ENCODE results near the gene IKZF4. TPM values are rescaled to one million over a fixed set of nuclear protein-coding genes. Genes with fewer than 3 reads are reported as not detected.
A peak's percentile ranks its signal among the peaks of the same experiment; 100 is the strongest.
"Not testable (repeated sequence)": the region's sequence is repeated elsewhere in the genome, so short reads cannot be mapped to it uniquely, and the experiment has no call there.

IKZF4 gene
- total RNA-seq, 1 donor = 2.5 TPM

GRCh38 chr12:56062996-56063395, 42.2 kb downstream of the IKZF4 start:
- peaks cover 7% of the 10 kb centered on the region for H3K4me1 ChIP-seq (ENCODE audit: insufficient read depth, low read length)
- TF ChIP-seq CTCF (IDR thresholded peaks at IDR 0.05; ENCODE audit: extremely low read depth, low read depth, low read length) = no peak
- H2AFZ ChIP-seq (ENCODE audit: low read length) = no peak overlapping the region
- no peaks in the 10 kb centered on the region for H4K20me1 ChIP-seq (ENCODE audit: insufficient read depth, low read length)
- H3K9me3 ChIP-seq (ENCODE audit: low read depth, low read length) = no peaks in the 10 kb centered on the region
- no peaks in the 10 kb centered on the region for H3K36me3 ChIP-seq (ENCODE audit: insufficient read depth, low read length)
- DNase-seq (ENCODE audit: insufficient read length, low spot score, missing footprints) = peak; percentile 76
- no peak overlapping the region for H3K4me2 ChIP-seq (ENCODE audit: insufficient read depth, low read length)
- no peak overlapping the region for H3K4me3 ChIP-seq (ENCODE audit: insufficient read depth, low read length)
- H3K79me2 ChIP-seq (ENCODE audit: insufficient read depth, low read length) = no peaks in the 10 kb centered on the region
- H3K27ac ChIP-seq (ENCODE audit: low read depth, low read length) = peak overlapping the region; percentile 17
- H3K27me3 ChIP-seq (ENCODE audit: insufficient read depth, low read length) = no peaks in the 10 kb centered on the region

- no peak for TF ChIP-seq CTCF (IDR thresholded peaks at IDR 0.05; ENCODE audit: extremely low read depth, low read depth, low read length)
Measured at GRCh38 chr12:56071648-56072047, 50.8 kb downstream of the IKZF4 start.

GRCh38 chr12:56074396-56074795, 53.6 kb downstream of the IKZF4 start:
- Histone ChIP-seq H3K4me2 (ENCODE audit: insufficient read depth, low read length) (no peak overlapping the region), H4K20me1 (ENCODE audit: insufficient read depth, low read length) (no peaks in the 10 kb centered on the region), H3K9me3 (ENCODE audit: low read depth, low read length) (no peaks in the 10 kb centered on the region), H3K36me3 (ENCODE audit: insufficient read depth, low read length) (no peaks in the 10 kb centered on the region), H3K79me2 (ENCODE audit: insufficient read depth, low read length) (no peaks in the 10 kb centered on the region), H3K27ac (ENCODE audit: low read depth, low read length) (no peak overlapping the region), H3K27me3 (ENCODE audit: insufficient read depth, low read length) (no peaks in the 10 kb centered on the region), H3K4me3 (ENCODE audit: insufficient read depth, low read length) (no peak overlapping the region), H3K4me1 (ENCODE audit: insufficient read depth, low read length) (peaks cover 6% of the 10 kb centered on the region), H2AFZ (ENCODE audit: low read length) (no peak overlapping the region)
- DNase-seq (ENCODE audit: insufficient read length, low spot score, missing footprints) = peak; percentile 66
- TF ChIP-seq CTCF (IDR thresholded peaks at IDR 0.05; ENCODE audit: extremely low read depth, low read depth, low read length) = no peak

More at GRCh38 chr12:56071648-56072047, 50.8 kb downstream of the IKZF4 start:
- Histone ChIP-seq H3K27ac (ENCODE audit: low read depth, low read length) (no peak overlapping the region), H3K4me2 (ENCODE audit: insufficient read depth, low read length) (no peak overlapping the region), H3K36me3 (ENCODE audit: insufficient read depth, low read length) (no peaks in the 10 kb centered on the region), H3K79me2 (ENCODE audit: insufficient read depth, low read length) (no peaks in the 10 kb centered on the region), H2AFZ (ENCODE audit: low read length) (no peak overlapping the region), H3K4me1 (ENCODE audit: insufficient read depth, low read length) (peaks cover 5% of the 10 kb centered on the region), H3K27me3 (ENCODE audit: insufficient read depth, low read length) (no peaks in the 10 kb centered on the region), H3K4me3 (ENCODE audit: insufficient read depth, low read length) (no peak overlapping the region), H4K20me1 (ENCODE audit: insufficient read depth, low read length) (no peaks in the 10 kb centered on the region), H3K9me3 (ENCODE audit: low read depth, low read length) (no peaks in the 10 kb centered on the region)
- DNase-seq (ENCODE audit: insufficient read length, low spot score, missing footprints) = no peak

GRCh38 chr12:56077966-56078365, 57.1 kb downstream of the IKZF4 start:
- DNase-seq (ENCODE audit: insufficient read length, low spot score, missing footprints); H3K79me2 ChIP-seq (ENCODE audit: insufficient read depth, low read length); H2AFZ ChIP-seq (ENCODE audit: low read length); H3K4me2 ChIP-seq (ENCODE audit: insufficient read depth, low read length); H3K36me3 ChIP-seq (ENCODE audit: insufficient read depth, low read length); H4K20me1 ChIP-seq (ENCODE audit: insufficient read depth, low read length); H3K27ac ChIP-seq (ENCODE audit: low read depth, low read length); H3K4me3 ChIP-seq (ENCODE audit: insufficient read depth, low read length); H3K4me1 ChIP-seq (ENCODE audit: insufficient read depth, low read length); H3K9me3 ChIP-seq (ENCODE audit: low read depth, low read length): not testable (repeated sequence)
- H3K27me3 ChIP-seq (ENCODE audit: insufficient read depth, low read length) = peaks cover 18% of the 10 kb centered on the region

Measured in osteoblast (primary cell).